GM18951 (cell line): ENCODE measurements around the gene SEC31A.

Experiments used
- POLR2A ChIP-seq: IDR thresholded peaks from 4 replicates; pipeline ENCODE4 v1.6.1; 2011; ENCODE audit warnings: mild to moderate bottlenecking; ENCODE audit not compliant: insufficient read length, insufficient read depth; ENCODE audit errors: extremely low read depth
- in situ Hi-C: fragments of 300-500 bp; cut with MboI; formaldehyde crosslinking; loops from one replicate; pipeline ENCODE4 v1.12.0; 2022; ENCODE audit warnings: low sequenced_read_pairs, mixed read lengths, inconsistent platforms; ENCODE audit not compliant: unreplicated experiment

SEC31A gene

GRCh38 chr4:82789025-82789776, 101.8 kb downstream of the SEC31A start:
- in situ Hi-C loops, result no loop called here
- TF ChIP-seq POLR2A, result no peak

DNA sequence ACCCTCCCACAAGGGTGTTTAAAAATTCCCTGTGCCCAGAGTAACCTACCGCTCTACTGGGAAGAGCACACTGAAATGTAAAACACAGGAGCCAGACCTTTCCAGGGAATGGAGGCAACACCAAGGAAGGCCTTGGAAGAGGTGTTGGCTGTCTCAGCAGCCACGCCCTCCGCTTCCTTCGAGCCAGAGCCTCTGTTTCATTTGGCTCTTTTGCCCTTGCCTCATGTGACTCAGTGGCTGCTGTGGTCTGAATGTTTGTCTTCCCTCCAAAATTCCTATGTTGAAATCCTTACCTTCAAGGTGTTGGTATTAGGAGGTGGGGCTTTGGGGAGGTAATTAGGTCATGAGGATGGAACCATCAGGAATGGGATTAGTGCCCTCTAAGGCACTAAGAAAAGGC, 103.6 kb downstream of the SEC31A start:
- in situ Hi-C loops, result no loop called here
- no peak for TF ChIP-seq POLR2A

DNA sequence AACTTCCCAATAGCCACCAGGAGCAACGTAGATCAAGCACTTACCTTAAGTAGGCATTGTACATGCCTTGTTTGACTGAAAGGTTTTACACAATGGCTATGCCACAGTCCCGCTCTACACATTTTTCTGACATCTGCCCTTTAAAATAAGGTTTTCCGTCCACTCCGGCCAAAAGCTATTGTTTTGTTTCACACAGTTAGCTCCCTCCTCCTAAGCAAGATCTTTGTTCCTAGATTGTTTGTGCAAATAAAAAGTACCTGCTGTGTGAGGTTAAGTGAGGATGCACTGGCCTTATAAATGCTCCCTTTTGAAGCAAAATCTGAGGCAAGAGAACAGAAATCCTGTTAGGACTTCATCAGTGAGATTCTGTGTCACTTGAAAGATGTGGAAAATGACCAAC, 104.1 kb downstream of the SEC31A start:
- in situ Hi-C loops, result no loop called here
- no peak for TF ChIP-seq POLR2A

- in situ Hi-C loops, result no loop called here
- no peak for TF ChIP-seq POLR2A
These were observed 105.1 kb downstream of the SEC31A start for GRCh38 chr4:82785611-82786400.

DNA sequence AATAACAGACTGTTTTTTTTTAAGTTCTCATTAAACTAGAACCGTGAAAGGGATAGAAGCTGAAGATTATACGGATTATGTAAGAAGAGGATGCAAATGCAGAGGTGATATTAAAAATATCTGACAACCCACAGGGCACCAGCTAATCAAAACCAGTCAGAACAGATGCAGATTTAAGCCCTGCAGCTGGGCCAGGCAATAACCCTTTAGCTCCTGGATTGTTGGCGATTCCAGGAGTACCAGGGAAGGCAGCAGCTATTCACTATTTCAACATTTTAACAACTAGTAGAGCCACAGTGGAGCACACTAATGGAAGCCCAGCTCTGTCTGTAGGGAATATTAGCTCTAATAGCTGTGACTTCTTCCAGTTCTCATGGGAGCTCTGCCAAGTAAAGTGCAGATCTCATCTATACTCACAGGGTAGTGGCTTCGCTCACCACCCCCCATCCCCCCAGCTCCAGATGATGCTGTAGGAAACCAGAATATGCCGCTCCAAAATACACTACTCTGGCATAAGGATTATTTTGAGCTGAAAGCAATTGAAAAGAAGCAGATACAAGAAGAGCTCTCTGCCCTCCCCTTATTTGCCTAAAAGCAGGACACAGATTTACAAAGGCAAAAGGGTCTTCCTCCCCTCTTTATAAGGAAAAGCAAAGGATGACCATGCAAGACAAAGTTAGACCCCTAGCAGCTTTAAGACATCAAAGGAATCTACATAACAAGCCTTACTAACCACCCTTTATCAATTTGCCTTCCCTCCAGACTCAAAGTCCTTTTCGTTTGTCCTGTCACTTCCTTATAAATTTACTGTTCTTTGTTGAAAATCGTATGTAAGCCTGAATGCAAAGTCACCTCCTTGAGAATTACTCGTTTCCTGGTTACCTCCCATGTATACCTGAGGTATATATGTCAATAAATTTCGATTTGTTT, 106.0 kb downstream of the SEC31A start:
- in situ Hi-C loops, result no loop called here
- TF ChIP-seq POLR2A, result no peak

- TF ChIP-seq POLR2A, result no peak
- in situ Hi-C loops, result no loop called here
These were observed 108.2 kb downstream of the SEC31A start for GRCh38 chr4:82782626-82783345.

GRCh38 chr4:82780752-82781231, 110.2 kb downstream of the SEC31A start:
- in situ Hi-C loops, result no loop called here
- TF ChIP-seq POLR2A, result no peak

DNA sequence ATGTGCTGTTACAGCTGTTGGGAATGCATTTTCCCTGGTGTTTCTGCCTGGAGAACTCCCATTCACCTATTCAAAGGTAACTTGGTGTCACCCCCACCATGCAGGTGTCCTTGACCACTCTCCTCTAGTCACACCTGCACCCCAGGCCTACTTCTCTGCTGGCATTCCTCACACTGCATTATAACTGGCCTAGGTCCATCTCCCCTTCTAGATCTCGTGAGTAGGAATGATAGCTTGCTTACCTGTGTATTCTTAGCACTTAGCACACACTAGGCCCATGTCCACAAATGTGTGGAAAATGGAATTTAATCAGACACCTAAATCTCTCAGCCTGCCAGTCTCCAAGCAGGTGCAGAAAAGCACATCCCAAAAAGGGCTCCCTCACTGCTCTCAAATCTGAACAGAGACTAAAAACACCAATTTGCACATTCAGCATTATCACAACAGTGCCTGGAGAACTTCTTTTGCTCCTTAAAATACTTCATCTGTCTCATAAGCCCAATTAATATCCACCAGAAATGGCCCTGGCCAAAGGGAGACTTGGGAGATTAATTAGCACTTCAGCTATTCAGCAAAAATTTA, 110.7 kb downstream of the SEC31A start:
- in situ Hi-C loops, result no loop called here
- no peak for TF ChIP-seq POLR2A

DNA sequence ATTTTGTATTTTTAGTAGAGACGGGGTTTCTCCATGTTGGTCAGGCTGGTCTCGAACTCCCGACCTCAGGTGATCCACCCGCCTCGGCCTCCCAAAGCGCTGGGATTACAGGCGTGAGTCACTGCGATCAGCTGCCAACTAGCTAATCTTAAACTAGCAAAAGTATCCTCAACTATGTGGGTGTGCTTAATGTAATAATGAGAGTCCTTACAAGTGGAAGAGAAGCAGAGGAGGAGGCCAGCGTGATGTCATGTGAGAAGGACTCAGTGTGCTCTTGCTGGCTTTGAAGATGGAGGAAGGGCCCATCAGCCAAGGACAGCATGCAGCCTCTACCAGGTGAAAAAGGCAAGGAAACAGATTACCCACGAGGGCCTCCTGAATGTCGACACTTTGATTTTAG, 111.9 kb downstream of the SEC31A start:
- in situ Hi-C loops, result no loop called here

GRCh38 chr4:82777857-82778525, 113.0 kb downstream of the SEC31A start:
- TF ChIP-seq POLR2A, result no peak
- in situ Hi-C loops, result no loop called here

More for the DNA sequence above, 111.9 kb downstream of the SEC31A start:
- TF ChIP-seq POLR2A, result no peak

GRCh38 chr4:82776925-82777542, 113.9 kb downstream of the SEC31A start:
- in situ Hi-C loops, result no loop called here
- no peak for TF ChIP-seq POLR2A
